ENCODE data around the gene ACSM2A. TPM values are rescaled to one million over a fixed set of nuclear protein-coding genes. Genes with fewer than 3 reads are reported as not detected.
"Not testable (repeated sequence)": the region's sequence is repeated elsewhere in the genome, so short reads cannot be mapped to it uniquely, and the experiment has no call there.

Gene ACSM2A
- total RNA-seq, 1 experiment from 2014 or later, result not detected

GRCh38 chr16:20441191-20441590 lies 10.1 kb upstream of the ACSM2A start:
- no peak overlapping the region for H2AK5ac ChIP-seq (ENCODE audit: insufficient read length, low read length)
- no peak overlapping the region for H2BK20ac ChIP-seq (ENCODE audit: low read depth, low read length, poor library complexity, severe bottlenecking)
- H3K23me2 ChIP-seq (ENCODE audit: insufficient read length, low read depth, low read length, poor library complexity, severe bottlenecking), result no peaks in the 10 kb centered on the region
- H3K9me3 Mint-ChIP-seq, result no peaks in the 10 kb centered on the region
- WGBS (ENCODE audit: extremely low coverage, insufficient read length, low lambda C conversion rate), result no CpG with 5 or more reads among the region's 3 CpGs
- no peak overlapping the region for H3K23ac ChIP-seq (ENCODE audit: insufficient read length, low read depth, low read length)
- H3K9me3 ChIP-seq (ENCODE audit: control insufficient read depth, low read depth, low read length), result no peaks in the 10 kb centered on the region
- H3K18ac ChIP-seq (ENCODE audit: insufficient read length, low read depth, low read length), result no peak overlapping the region
- H3K4me2 ChIP-seq (ENCODE audit: insufficient read depth, insufficient read length, low read length), result no peak overlapping the region
- H2BK5ac ChIP-seq (ENCODE audit: insufficient read length, low read length), result no peak overlapping the region
- no peaks in the 10 kb centered on the region for H3K79me1 ChIP-seq (ENCODE audit: insufficient read depth, low read depth, low read length, poor library complexity, severe bottlenecking)
- no peak overlapping the region for H3K27ac ChIP-seq (ENCODE audit: insufficient read length, low read depth, low read length)
- no peaks in the 10 kb centered on the region for H3K27me3 ChIP-seq (ENCODE audit: insufficient read depth, low read length)
- H4K8ac ChIP-seq (replicated peaks; ENCODE audit: insufficient read length, low read depth, low read length), result no peak overlapping the region
- H3K4me1 ChIP-seq (ENCODE audit: insufficient read depth, low read length), result no peaks in the 10 kb centered on the region
- no peak overlapping the region for H2BK120ac ChIP-seq (ENCODE audit: low read depth, low read length, poor library complexity, severe bottlenecking)
- no peak overlapping the region for H3K56ac ChIP-seq (ENCODE audit: insufficient read length, low read depth, low read length)
- H2AFZ ChIP-seq (ENCODE audit: low read length), result no peak overlapping the region
- no peak overlapping the region for H3K9ac ChIP-seq (ENCODE audit: extremely low read depth, insufficient read length, low read length)
- no peaks in the 10 kb centered on the region for H3K27me3 Mint-ChIP-seq (ENCODE audit: low read depth)
- no peaks in the 10 kb centered on the region for H3K36me3 Mint-ChIP-seq (ENCODE audit: insufficient read depth in 1 of 3, low read depth in 3 of 3)
- H3K4me1 Mint-ChIP-seq, result peaks cover 0 to 3% of the 10 kb centered on the region in 2 experiments; a peak in 2 of 4 replicates
- H2BK15ac ChIP-seq (ENCODE audit: low read depth, low read length), result no peak overlapping the region
- H4K5ac ChIP-seq (ENCODE audit: insufficient read length, low read depth, low read length), result no peak overlapping the region
- no peak for TF ChIP-seq CTCF (conservative IDR thresholded peaks at IDR 0.05)
- H4K91ac ChIP-seq (ENCODE audit: insufficient read length, low read depth, low read length), result no peak overlapping the region
- no peak for DNase-seq
- no peak overlapping the region for H3K4ac ChIP-seq (ENCODE audit: low read depth, low read length)
- no peaks in the 10 kb centered on the region for H4K20me1 ChIP-seq (ENCODE audit: control insufficient read depth, insufficient read depth, insufficient read length)
- H3K27ac Mint-ChIP-seq, result peak overlapping the region in 1 of 3 experiments; percentile 40; a peak in 1 of 7 replicates
- H3K79me2 ChIP-seq (ENCODE audit: insufficient read depth, low read length), result no peaks in the 10 kb centered on the region
- H3T11ph ChIP-seq (ENCODE audit: low read length), result no peak overlapping the region
- H3K14ac ChIP-seq (ENCODE audit: insufficient read depth, low read length), result no peak overlapping the region
- H2BK12ac ChIP-seq (ENCODE audit: insufficient read length, low read depth, low read length), result no peak overlapping the region
- H3K4me3 Mint-ChIP-seq, result no peak overlapping the region

- not testable (repeated sequence) for H3K4me2 ChIP-seq (ENCODE audit: insufficient read depth, insufficient read length, low read length); H2BK15ac ChIP-seq (ENCODE audit: low read depth, low read length); H3K79me1 ChIP-seq (ENCODE audit: insufficient read depth, low read depth, low read length, poor library complexity, severe bottlenecking); H3K9me3 Mint-ChIP-seq; H3K4me1 ChIP-seq (ENCODE audit: insufficient read depth, low read length); H3K4ac ChIP-seq (ENCODE audit: low read depth, low read length); H4K20me1 ChIP-seq (ENCODE audit: control insufficient read depth, insufficient read depth, insufficient read length); H3K14ac ChIP-seq (ENCODE audit: insufficient read depth, low read length); H4K5ac ChIP-seq (ENCODE audit: insufficient read length, low read depth, low read length); H3K36me3 Mint-ChIP-seq (ENCODE audit: insufficient read depth in 1 of 3, low read depth in 3 of 3); H3K23ac ChIP-seq (ENCODE audit: insufficient read length, low read depth, low read length); H4K8ac ChIP-seq (replicated peaks; ENCODE audit: insufficient read length, low read depth, low read length); H3K79me2 ChIP-seq (ENCODE audit: insufficient read depth, low read length); H4K91ac ChIP-seq (ENCODE audit: insufficient read length, low read depth, low read length); H3K18ac ChIP-seq (ENCODE audit: insufficient read length, low read depth, low read length); H3K4me3 Mint-ChIP-seq; H3K27ac Mint-ChIP-seq; H3K27me3 Mint-ChIP-seq (ENCODE audit: low read depth); DNase-seq; H3K27ac ChIP-seq (ENCODE audit: insufficient read length, low read depth, low read length); H3K9me3 ChIP-seq (ENCODE audit: control insufficient read depth, low read depth, low read length); H2BK120ac ChIP-seq (ENCODE audit: low read depth, low read length, poor library complexity, severe bottlenecking); H2BK12ac ChIP-seq (ENCODE audit: insufficient read length, low read depth, low read length); H3K27me3 ChIP-seq (ENCODE audit: insufficient read depth, low read length); H3T11ph ChIP-seq (ENCODE audit: low read length); H3K23me2 ChIP-seq (ENCODE audit: insufficient read length, low read depth, low read length, poor library complexity, severe bottlenecking); H2AFZ ChIP-seq (ENCODE audit: low read length); H3K56ac ChIP-seq (ENCODE audit: insufficient read length, low read depth, low read length); H2BK5ac ChIP-seq (ENCODE audit: insufficient read length, low read length); H2AK5ac ChIP-seq (ENCODE audit: insufficient read length, low read length); H2BK20ac ChIP-seq (ENCODE audit: low read depth, low read length, poor library complexity, severe bottlenecking); H3K4me1 Mint-ChIP-seq; H3K9ac ChIP-seq (ENCODE audit: extremely low read depth, insufficient read length, low read length)
- WGBS (ENCODE audit: extremely low coverage, insufficient read length, low lambda C conversion rate), result no CpG with 5 or more reads among the region's 4 CpGs
Measured at GRCh38 chr16:20441859-20442258, 9.5 kb upstream of the ACSM2A start.
